Measurements from ENCODE around the gene BANF2.

- no peak for TF ChIP-seq POU6F1 (CRISPR knock-in tag; IDR thresholded peaks at IDR 0.05; ENCODE audit: borderline replicate concordance, low read depth)
- no peak for TF ChIP-seq ARNTL (CRISPR knock-in tag; IDR thresholded peaks at IDR 0.05; ENCODE audit: borderline replicate concordance, low read depth)
- TF ChIP-seq TOX (CRISPR knock-in tag; IDR thresholded peaks at IDR 0.05; ENCODE audit: borderline replicate concordance) = no peak
- no peak for TF ChIP-seq ISL1 (CRISPR knock-in tag; IDR thresholded peaks at IDR 0.05)
- no peak for TF ChIP-seq ZFP30 (CRISPR knock-in tag; IDR thresholded peaks at IDR 0.05)
- TF ChIP-seq, protein P1, sequence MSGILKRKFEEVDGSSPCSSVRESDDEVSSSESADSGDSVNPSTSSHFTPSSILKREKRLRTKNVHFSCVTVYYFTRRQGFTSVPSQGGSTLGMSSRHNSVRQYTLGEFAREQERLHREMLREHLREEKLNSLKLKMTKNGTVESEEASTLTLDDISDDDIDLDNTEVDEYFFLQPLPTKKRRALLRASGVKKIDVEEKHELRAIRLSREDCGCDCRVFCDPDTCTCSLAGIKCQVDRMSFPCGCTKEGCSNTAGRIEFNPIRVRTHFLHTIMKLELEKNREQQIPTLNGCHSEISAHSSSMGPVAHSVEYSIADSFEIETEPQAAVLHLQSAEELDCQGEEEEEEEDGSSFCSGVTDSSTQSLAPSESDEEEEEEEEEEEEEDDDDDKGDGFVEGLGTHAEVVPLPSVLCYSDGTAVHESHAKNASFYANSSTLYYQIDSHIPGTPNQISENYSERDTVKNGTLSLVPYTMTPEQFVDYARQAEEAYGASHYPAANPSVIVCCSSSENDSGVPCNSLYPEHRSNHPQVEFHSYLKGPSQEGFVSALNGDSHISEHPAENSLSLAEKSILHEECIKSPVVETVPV (CRISPR knock-in tag; IDR thresholded peaks at IDR 0.05) = no peak
- no peak for TF ChIP-seq GLIS3 (CRISPR knock-in tag; IDR thresholded peaks at IDR 0.05)
- TF ChIP-seq ZNF8 (CRISPR knock-in tag; IDR thresholded peaks at IDR 0.05) = no peak
- TF ChIP-seq CREB5 (CRISPR knock-in tag; IDR thresholded peaks at IDR 0.05; ENCODE audit: low read depth) = no peak
- no peak for TF ChIP-seq RARB (CRISPR knock-in tag; IDR thresholded peaks at IDR 0.05)
- no peak for TF ChIP-seq BACH2 (CRISPR knock-in tag; IDR thresholded peaks at IDR 0.05; ENCODE audit: borderline replicate concordance)
- TF ChIP-seq ZNF70 (CRISPR knock-in tag; IDR thresholded peaks at IDR 0.05) = no peak
- no peak for TF ChIP-seq CSDC2 (CRISPR knock-in tag; IDR thresholded peaks at IDR 0.05)
Measured at GRCh38 chr20:17685168-17685567, 14.6 kb upstream of the BANF2 start.
